ENCODE measurements around the gene SH3PXD2B.

GRCh38 chr5:172433513-172433912 lies 20.8 kb downstream of the SH3PXD2B start:
- TF ChIP-seq POLR2A (IDR thresholded peaks at IDR 0.05), result no peak
- TF ChIP-seq CTCF (IDR thresholded peaks at IDR 0.05), result no peak

Data from lower leg skin (tissue), 3 donors.